ENCODE results near the gene ERC2. TPM values are rescaled to one million over a fixed set of nuclear protein-coding genes. Genes with fewer than 3 reads are reported as not detected.

The ERC2 gene
- polyA plus RNA-seq, 3 donors: not detected

GRCh38 chr3:55476515-55476914 lies 991.8 kb downstream of the ERC2 start:
- no peaks in the 10 kb centered on the region for H4K20me1 ChIP-seq (ENCODE audit: insufficient read depth, low read length)
- H2AFZ ChIP-seq (ENCODE audit: insufficient read depth, low read depth, low read length, poor library complexity, severe bottlenecking): no peak overlapping the region
- intact Hi-C loops (cut with micrococcal nuclease): no loop called here
- no peaks in the 10 kb centered on the region for H3K79me2 ChIP-seq (ENCODE audit: insufficient read depth, low read length)
- WGBS (ENCODE audit: insufficient coverage): no CpG with 5 or more reads among the region's 3 CpGs
- H3K9me3 Mint-ChIP-seq: peaks cover 0 to 4% (median 0%) of the 10 kb centered on the region in 7 donors
- H3K27me3 ChIP-seq (ENCODE audit: control insufficient read depth in 2 of 2, insufficient read depth in 2 of 2, low read length in 2 of 2): peaks cover 34 to 41% of the 10 kb centered on the region in 2 donors
- no peak for TF ChIP-seq CTCF (IDR thresholded peaks at IDR 0.05)
- H3K4me3 Mint-ChIP-seq: no peak overlapping the region
- H3K36me3 Mint-ChIP-seq: no peaks in the 10 kb centered on the region
- H3K9me3 ChIP-seq (replicated peaks in 1 of 2; ENCODE audit: control insufficient read depth in 1 of 2, insufficient read depth in 1 of 2, low read length in 2 of 2): peaks cover 0 to 6% of the 10 kb centered on the region in 2 donors
- no peaks in the 10 kb centered on the region for H3K4me1 ChIP-seq (ENCODE audit: control insufficient read depth in 1 of 2, insufficient read depth in 2 of 2, low read length in 2 of 2)
- H3K9ac ChIP-seq (ENCODE audit: insufficient read depth, low read length, poor library complexity, severe bottlenecking): no peak overlapping the region
- no peak for DNase-seq
- no peak overlapping the region for H3K27ac Mint-ChIP-seq
- H3K4me3 ChIP-seq (replicated peaks in 1 of 3; ENCODE audit: low read depth in 2 of 3, low read length in 3 of 3): no peak overlapping the region
- no peak overlapping the region for H3K27ac ChIP-seq (ENCODE audit: low read depth in 1 of 2, low read length in 2 of 2)
- H3K27me3 Mint-ChIP-seq (ENCODE audit: low read depth in 3 of 3): peaks cover 25 to 48% (median 32%) of the 10 kb centered on the region in 3 donors
- H3K36me3 ChIP-seq (replicated peaks in 1 of 2; ENCODE audit: control insufficient read depth in 1 of 2, insufficient read depth in 2 of 2, low read length in 2 of 2): no peaks in the 10 kb centered on the region
- no peak overlapping the region for H3K4me2 ChIP-seq (replicated peaks; ENCODE audit: extremely low read depth, low read length, poor library complexity, severe bottlenecking)
- H3K4me1 Mint-ChIP-seq: no peaks in the 10 kb centered on the region

- no peaks in the 10 kb centered on the region for H3K9me3 Mint-ChIP-seq
- Histone ChIP-seq H3K4me2 (replicated peaks; ENCODE audit: extremely low read depth, low read length, poor library complexity, severe bottlenecking) (no peak overlapping the region), H3K9me3 (replicated peaks in 1 of 2; ENCODE audit: control insufficient read depth in 1 of 2, insufficient read depth in 1 of 2, low read length in 2 of 2) (no peaks in the 10 kb centered on the region), H3K27me3 (ENCODE audit: control insufficient read depth in 2 of 2, insufficient read depth in 2 of 2, low read length in 2 of 2) (peaks cover 12 to 18% of the 10 kb centered on the region in 2 donors), H3K4me1 (ENCODE audit: control insufficient read depth in 1 of 2, insufficient read depth in 2 of 2, low read length in 2 of 2) (no peaks in the 10 kb centered on the region), H3K79me2 (ENCODE audit: insufficient read depth, low read length) (no peaks in the 10 kb centered on the region), H2AFZ (ENCODE audit: insufficient read depth, low read depth, low read length, poor library complexity, severe bottlenecking) (no peak overlapping the region), H3K4me3 (replicated peaks in 1 of 3; ENCODE audit: low read depth in 2 of 3, low read length in 3 of 3) (no peak overlapping the region), H4K20me1 (ENCODE audit: insufficient read depth, low read length) (no peaks in the 10 kb centered on the region), H3K9ac (ENCODE audit: insufficient read depth, low read length, poor library complexity, severe bottlenecking) (no peak overlapping the region), H3K27ac (ENCODE audit: low read depth in 1 of 2, low read length in 2 of 2) (no peak overlapping the region), H3K36me3 (replicated peaks in 1 of 2; ENCODE audit: control insufficient read depth in 1 of 2, insufficient read depth in 2 of 2, low read length in 2 of 2) (no peaks in the 10 kb centered on the region)
- H3K4me1 Mint-ChIP-seq: no peaks in the 10 kb centered on the region
- no peak for DNase-seq
- H3K4me3 Mint-ChIP-seq: no peak overlapping the region
- no peaks in the 10 kb centered on the region for H3K36me3 Mint-ChIP-seq
- H3K27ac Mint-ChIP-seq: no peak overlapping the region
- WGBS (ENCODE audit: insufficient coverage): 73% methylated on average over 44 of the region's 44 CpGs
- TF ChIP-seq CTCF (IDR thresholded peaks at IDR 0.05): no peak
- intact Hi-C loops (cut with micrococcal nuclease): no loop called here
- H3K27me3 Mint-ChIP-seq (ENCODE audit: low read depth in 3 of 3): peaks cover 6 to 27% (median 12%) of the 10 kb centered on the region in 3 donors
These were observed 994.0 kb downstream of the ERC2 start for GRCh38 chr3:55474213-55474632.

Measured in CD14-positive monocyte (primary cell).